Left lung (tissue), 10 donors: ENCODE measurements around the gene TBC1D10A. TPM values are rescaled to one million over a fixed set of nuclear protein-coding genes. Genes with fewer than 3 reads are reported as not detected.

Source experiments
- ATAC-seq: fragments of 200-7000 bp; cut with Tn5 transposase; one replicate; pipeline ENCODE4 v1.9.1; 2020; ENCODE audit warnings: moderate library complexity
- DNase-seq, 4 donors: peaks; one replicate each; pipeline ENCODE4 v3.0.0-alpha.2; 2013 to 2020
- H3K27ac ChIP-seq, 2 donors: fragments of 200-600 bp; sonication (generic) in 1 of 2; one replicate each; pipeline versions ENCODE4 v1.5.0 to v1.8.0; 2020 to 2021
- H3K27me3 ChIP-seq, 2 donors: fragments of 200-600 bp; sonication (generic) in 1 of 2; one replicate each; pipeline versions ENCODE4 v1.5.0 to v1.8.0; 2020 to 2021
- H3K36me3 ChIP-seq, 2 donors: fragments of 200-600 bp; sonication (generic) in 1 of 2; one replicate each; pipeline versions ENCODE4 v1.5.0 to v1.8.0; 2020 to 2021
- H3K4me1 ChIP-seq, 2 donors: fragments of 200-600 bp; one replicate each; pipeline ENCODE4 v1.8.0; 2021
- H3K4me3 ChIP-seq, 2 donors: fragments of 200-600 bp; sonication (generic) in 1 of 2; one replicate each; pipeline versions ENCODE4 v1.5.0 to v1.8.0; 2020 to 2021; ENCODE audit warnings: mild to moderate bottlenecking in 1 of 2
- H3K9me3 ChIP-seq, 2 donors: fragments of 200-600 bp; sonication (generic) in 1 of 2; one replicate each; pipeline versions ENCODE4 v1.5.0 to v1.8.0; 2020 to 2021
- intact Hi-C, 2 donors: fragments of 100-400 bp; cut with DNase I; formaldehyde crosslinking; loops; one replicate each; pipeline versions ENCODE4 v1.11.2 to v1.14.2; 2022
- polyA plus RNA-seq, 6 donors: library from polyadenylated mRNA; unstranded; fragments of 120-200 nt; gene quantifications; one replicate each; pipeline ENCODE4 v1.2.1, GENCODE V29; 2013; ENCODE audit not compliant: insufficient read length in 6 of 6
- total RNA-seq, 2 donors: library from RNA; stranded (reverse); fragmentation: NEBNext Ultra II Directional; extraction: Animal tissue kit (Norgen Biotek cat#: 25700); gene quantifications; one replicate each; pipeline ENCODE4 v1.2.1, GENCODE V29; 2021
- TF ChIP-seq, protein P1 (sequence below), 2 donors: fragments of 200-600 bp; sonication (generic) in 1 of 2; IDR thresholded peaks; one replicate each; pipeline versions ENCODE4 v1.5.0 to v1.8.0; 2021; ENCODE audit warnings: antibody characterized with exemption in 2 of 2
- donor health status: DM: no; HTN: yes; CAD: no.
- donor health status: DM: no; HTN: no; CAD: no.

TBC1D10A gene
- total and polyA plus RNA-seq, 8 donors: 15.4 to 25.4 (median 18.2) TPM

- peak in 1 of 4 donors; percentile 13 for DNase-seq
- no peaks in the 10 kb centered on the region for H3K9me3 ChIP-seq
- peaks cover 8 to 33% of the 10 kb centered on the region in 2 donors for H3K4me1 ChIP-seq
- no peak overlapping the region for H3K4me3 ChIP-seq
- H3K27ac ChIP-seq: no peak overlapping the region
- no peak for ATAC-seq
- peaks cover 0 to 52% of the 10 kb centered on the region in 2 donors for H3K27me3 ChIP-seq
- H3K36me3 ChIP-seq: no peaks in the 10 kb centered on the region
- TF ChIP-seq, protein P1, sequence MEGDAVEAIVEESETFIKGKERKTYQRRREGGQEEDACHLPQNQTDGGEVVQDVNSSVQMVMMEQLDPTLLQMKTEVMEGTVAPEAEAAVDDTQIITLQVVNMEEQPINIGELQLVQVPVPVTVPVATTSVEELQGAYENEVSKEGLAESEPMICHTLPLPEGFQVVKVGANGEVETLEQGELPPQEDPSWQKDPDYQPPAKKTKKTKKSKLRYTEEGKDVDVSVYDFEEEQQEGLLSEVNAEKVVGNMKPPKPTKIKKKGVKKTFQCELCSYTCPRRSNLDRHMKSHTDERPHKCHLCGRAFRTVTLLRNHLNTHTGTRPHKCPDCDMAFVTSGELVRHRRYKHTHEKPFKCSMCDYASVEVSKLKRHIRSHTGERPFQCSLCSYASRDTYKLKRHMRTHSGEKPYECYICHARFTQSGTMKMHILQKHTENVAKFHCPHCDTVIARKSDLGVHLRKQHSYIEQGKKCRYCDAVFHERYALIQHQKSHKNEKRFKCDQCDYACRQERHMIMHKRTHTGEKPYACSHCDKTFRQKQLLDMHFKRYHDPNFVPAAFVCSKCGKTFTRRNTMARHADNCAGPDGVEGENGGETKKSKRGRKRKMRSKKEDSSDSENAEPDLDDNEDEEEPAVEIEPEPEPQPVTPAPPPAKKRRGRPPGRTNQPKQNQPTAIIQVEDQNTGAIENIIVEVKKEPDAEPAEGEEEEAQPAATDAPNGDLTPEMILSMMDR (IDR thresholded peaks at IDR 0.05): no peak
- intact Hi-C loops: no loop called here
These were observed 82.7 kb downstream of the TBC1D10A start for GRCh38 chr22:30244066-30244465.

GRCh38 chr22:30243661-30244060 lies 83.1 kb downstream of the TBC1D10A start:
- ATAC-seq (no peak), DNase-seq (peak in 1 of 4 donors; percentile 68)
- H3K9me3 ChIP-seq: no peaks in the 10 kb centered on the region
- H3K4me3 ChIP-seq: no peak overlapping the region
- peaks cover 8 to 31% of the 10 kb centered on the region in 2 donors for H3K4me1 ChIP-seq
- H3K27me3 ChIP-seq: peaks cover 0 to 48% of the 10 kb centered on the region in 2 donors
- no peak overlapping the region for H3K27ac ChIP-seq
- TF ChIP-seq, protein P1 (IDR thresholded peaks at IDR 0.05): no peak
- no peaks in the 10 kb centered on the region for H3K36me3 ChIP-seq
- intact Hi-C loops: no loop called here

Other genes starting within 250 kb of the TBC1D10A start
- under 1 TPM in 1 of 2 donors, not detected in 1; 0.13 TPM for gene HORMAD2, start 246.5 kb downstream of the TBC1D10A start, total RNA-seq
- gene HORMAD2, start 246.5 kb downstream of the TBC1D10A start, polyA plus RNA-seq: under 1 TPM in 5 of 6 donors, not detected in 1; 0.18 to 0.74 (median 0.21) TPM
- 10 to 100 TPM in 1 of 2 donors, 1 to 10 TPM in 1; 8.1 to 10.7 TPM for gene LIF, start 80.2 kb downstream of the TBC1D10A start, total RNA-seq
- 1 to 10 TPM; 1.4 to 4.1 (median 2.2) TPM for gene LIF, start 80.2 kb downstream of the TBC1D10A start, polyA plus RNA-seq
- 1 to 10 TPM; 4.8 to 6.3 TPM for gene OSM, start 60.1 kb downstream of the TBC1D10A start, total RNA-seq
- 1 to 10 TPM in 1 of 6 donors, under 1 TPM in 5; 0.17 to 1.3 (median 0.30) TPM for gene OSM, start 60.1 kb downstream of the TBC1D10A start, polyA plus RNA-seq
- 10 to 100 TPM; 12.4 to 12.8 TPM for gene CASTOR1, start 37.4 kb downstream of the TBC1D10A start, total RNA-seq
- gene CASTOR1, start 37.4 kb downstream of the TBC1D10A start, polyA plus RNA-seq: 10 to 100 TPM; 10.7 to 16.7 (median 15.9) TPM
- gene SF3A1, start 30.0 kb upstream of the TBC1D10A start, total RNA-seq: 100 to 1,000 TPM; 133 to 146 TPM
- 100 to 1,000 TPM; 119 to 154 (median 137) TPM for gene SF3A1, start 30.0 kb upstream of the TBC1D10A start, polyA plus RNA-seq
- gene CCDC157, start 30.1 kb upstream of the TBC1D10A start, total RNA-seq: 1 to 10 TPM; 2.8 to 3.9 TPM
- gene CCDC157, start 30.1 kb upstream of the TBC1D10A start, polyA plus RNA-seq: 1 to 10 TPM; 3.7 to 8.1 (median 4.3) TPM
- 10 to 100 TPM; 14.6 to 19.0 TPM for gene RNF215, start 60.5 kb upstream of the TBC1D10A start, total RNA-seq
- 10 to 100 TPM; 20.3 to 27.5 (median 24.5) TPM for gene RNF215, start 60.5 kb upstream of the TBC1D10A start, polyA plus RNA-seq
- 1 to 10 TPM; 8.3 to 9.2 TPM for gene SEC14L2, start 70.1 kb upstream of the TBC1D10A start, total RNA-seq
- gene SEC14L2, start 70.1 kb upstream of the TBC1D10A start, polyA plus RNA-seq: 10 to 100 TPM in 4 of 6 donors, 1 to 10 TPM in 2; 9.1 to 13.4 (median 10.9) TPM
- gene MTFP1, start 98.8 kb upstream of the TBC1D10A start, total RNA-seq: 10 to 100 TPM; 15.6 to 31.8 TPM
- 10 to 100 TPM in 1 of 6 donors, 1 to 10 TPM in 5; 5.7 to 10.1 (median 7.4) TPM for gene MTFP1, start 98.8 kb upstream of the TBC1D10A start, polyA plus RNA-seq
- under 1 TPM in 1 of 2 donors, not detected in 1; 0.29 TPM for gene SEC14L3, start 145.1 kb upstream of the TBC1D10A start, total RNA-seq
- gene SEC14L3, start 145.1 kb upstream of the TBC1D10A start, polyA plus RNA-seq: under 1 TPM in 5 of 6 donors, not detected in 1; 0.09 to 0.44 (median 0.20) TPM
- gene SEC14L4, start 178.8 kb upstream of the TBC1D10A start, total RNA-seq: 1 to 10 TPM; 2.2 to 6.4 TPM
- gene SEC14L4, start 178.8 kb upstream of the TBC1D10A start, polyA plus RNA-seq: under 1 TPM; 0.50 to 1.00 (median 0.84) TPM
- 1 to 10 TPM; 4.0 to 9.1 TPM for gene SEC14L6, start 219.8 kb upstream of the TBC1D10A start, total RNA-seq
- gene SEC14L6, start 219.8 kb upstream of the TBC1D10A start, polyA plus RNA-seq: 1 to 10 TPM; 2.0 to 3.7 (median 2.7) TPM
- gene GAL3ST1, start 247.7 kb upstream of the TBC1D10A start, total RNA-seq: 1 to 10 TPM; 1.8 to 4.6 TPM
- 1 to 10 TPM; 5.5 to 9.3 (median 7.3) TPM for gene GAL3ST1, start 247.7 kb upstream of the TBC1D10A start, polyA plus RNA-seq